ENCODE data around the gene PCSK2. TPM values are rescaled to one million over a fixed set of nuclear protein-coding genes. Genes with fewer than 3 reads are reported as not detected.

Gene PCSK2
- total and polyA plus RNA-seq, 12 donors: 0.32 to 47.6 (median 5.3) TPM

- 78 to 91% (median 87%) methylated on average over 3 of the region's 3 CpGs for WGBS, 4 donors
- Histone ChIP-seq H3K36me3 (replicated peaks in 1 of 2) (no peaks in the 10 kb centered on the region), H3K27me3 (no peaks in the 10 kb centered on the region), H3K9me3 (replicated peaks in 1 of 3) (no peaks in the 10 kb centered on the region), H3K27ac (no peak overlapping the region), H3K4me1 (replicated peaks in 1 of 2) (no peaks in the 10 kb centered on the region), H3K4me3 (no peak overlapping the region)
- no peak for DNase-seq
- no peak for TF ChIP-seq POLR2A (IDR thresholded peaks at IDR 0.05)
- TF ChIP-seq CTCF (IDR thresholded peaks at IDR 0.05): no peak
- intact Hi-C loops (cut with DNase I): no loop called here
Observed at GRCh38 chr20:17295151-17295726, 68.4 kb downstream of the PCSK2 start.

GRCh38 chr20:17295991-17296390 is 69.2 kb downstream of the PCSK2 start:
- TF ChIP-seq POLR2A (IDR thresholded peaks at IDR 0.05) (no peak), CTCF (IDR thresholded peaks at IDR 0.05) (no peak)
- DNase-seq: no peak
- intact Hi-C loops (cut with DNase I): no loop called here
- Histone ChIP-seq H3K36me3 (replicated peaks in 1 of 2) (no peaks in the 10 kb centered on the region), H3K27ac (no peak overlapping the region), H3K4me3 (no peak overlapping the region), H3K4me1 (replicated peaks in 1 of 2) (no peaks in the 10 kb centered on the region), H3K9me3 (replicated peaks in 1 of 3) (no peaks in the 10 kb centered on the region), H3K27me3 (no peaks in the 10 kb centered on the region)
- 61 to 78% (median 70%) methylated on average over 3 to 4 of the region's 4 CpGs for WGBS, 4 donors

- intact Hi-C loops (cut with DNase I): no loop called here
- H3K27me3 ChIP-seq: no peaks in the 10 kb centered on the region
- no peaks in the 10 kb centered on the region for H3K4me1 ChIP-seq (replicated peaks in 1 of 2)
- H3K4me3 ChIP-seq: no peak overlapping the region
- H3K36me3 ChIP-seq (replicated peaks in 1 of 2): no peaks in the 10 kb centered on the region
- H3K27ac ChIP-seq: no peak overlapping the region
- DNase-seq: no peak
- H3K9me3 ChIP-seq (replicated peaks in 1 of 3): no peaks in the 10 kb centered on the region
- TF ChIP-seq POLR2A (IDR thresholded peaks at IDR 0.05): no peak
Observed at GRCh38 chr20:17298171-17298570, 71.3 kb downstream of the PCSK2 start.

- WGBS, 4 donors: 62 to 79% (median 71%) methylated on average over 2 of the region's 2 CpGs
- no peak for DNase-seq
Observed at GRCh38 chr20:17298751-17299150, 71.9 kb downstream of the PCSK2 start.

More at GRCh38 chr20:17298751-17299150, 71.9 kb downstream of the PCSK2 start:
- Histone ChIP-seq H3K36me3 (replicated peaks in 1 of 2) (no peaks in the 10 kb centered on the region), H3K4me3 (no peak overlapping the region), H3K9me3 (replicated peaks in 1 of 3) (no peaks in the 10 kb centered on the region), H3K27ac (no peak overlapping the region), H3K4me1 (replicated peaks in 1 of 2) (no peaks in the 10 kb centered on the region), H3K27me3 (no peaks in the 10 kb centered on the region)
- intact Hi-C loops (cut with DNase I): no loop called here
- TF ChIP-seq CTCF (IDR thresholded peaks at IDR 0.05): no peak
- TF ChIP-seq POLR2A (IDR thresholded peaks at IDR 0.05): no peak
